Activated B cell treated with CpG ODN at 0.5 μM for 24 hours (primary cell): Measurements from ENCODE around the gene R3HDM2. TPM values are rescaled to one million over a fixed set of nuclear protein-coding genes. Genes with fewer than 3 reads are reported as not detected.

Source experiments
- ATAC-seq: fragments of 200-7000 bp; cut with Tn5 transposase; one replicate; pipeline ENCODE4 v1.10.0; 2021; ENCODE audit warnings: low read depth, mild to moderate bottlenecking, moderate library complexity
- CTCF ChIA-PET: fragments of 350-600 bp; sonication (Branson Sonifier 250); formaldehyde crosslinking; loops from one replicate; lab custom pipeline; 2021; ENCODE audit warnings: antibody characterized with exemption; lab: Charles Lee
- POLR2A ChIA-PET: fragments of 350-600 bp; sonication (Branson Sonifier 250); formaldehyde crosslinking; loops from one replicate; lab custom pipeline; 2021; ENCODE audit warnings: antibody characterized with exemption; lab: Charles Lee
- DNase-seq: peaks from one replicate; pipeline ENCODE4 v3.0.0; 2022
- H3K27ac Mint-ChIP-seq: one replicate; pipeline ENCODE4 v1.8.0; 2020; ENCODE audit warnings: mixed read lengths
- H3K27me3 Mint-ChIP-seq: one replicate; pipeline ENCODE4 v1.8.0; 2021; ENCODE audit warnings: mixed read lengths
- H3K36me3 Mint-ChIP-seq: one replicate; pipeline ENCODE4 v1.8.0; 2021; ENCODE audit warnings: low read depth, mixed read lengths
- H3K4me1 Mint-ChIP-seq: one replicate; pipeline ENCODE4 v1.8.0; 2021; ENCODE audit warnings: mixed read lengths
- H3K4me3 Mint-ChIP-seq: one replicate; pipeline ENCODE4 v1.8.0; 2020; ENCODE audit warnings: mild to moderate bottlenecking, mixed read lengths
- H3K9me3 Mint-ChIP-seq: one replicate; pipeline ENCODE4 v1.8.0; 2020; ENCODE audit warnings: mixed read lengths
- intact Hi-C: fragments of 100-400 bp; cut with micrococcal nuclease; formaldehyde crosslinking; loops from one replicate; pipeline ENCODE4 v1.15.1; 2024
- total RNA-seq: library from RNA; stranded (reverse); gene quantifications from 2 replicates; pipeline ENCODE4 v1.2.3, GENCODE V29; 2022
- TF ChIP-seq, protein P1 (sequence below): fragments of 200-600 bp; IDR thresholded peaks from one replicate; pipeline ENCODE4 v1.8.0; 2022; ENCODE audit warnings: antibody characterized with exemption, mild to moderate bottlenecking

Gene R3HDM2
- total RNA-seq, 1 donor from 2014 or later = 75.6 TPM

DNA sequence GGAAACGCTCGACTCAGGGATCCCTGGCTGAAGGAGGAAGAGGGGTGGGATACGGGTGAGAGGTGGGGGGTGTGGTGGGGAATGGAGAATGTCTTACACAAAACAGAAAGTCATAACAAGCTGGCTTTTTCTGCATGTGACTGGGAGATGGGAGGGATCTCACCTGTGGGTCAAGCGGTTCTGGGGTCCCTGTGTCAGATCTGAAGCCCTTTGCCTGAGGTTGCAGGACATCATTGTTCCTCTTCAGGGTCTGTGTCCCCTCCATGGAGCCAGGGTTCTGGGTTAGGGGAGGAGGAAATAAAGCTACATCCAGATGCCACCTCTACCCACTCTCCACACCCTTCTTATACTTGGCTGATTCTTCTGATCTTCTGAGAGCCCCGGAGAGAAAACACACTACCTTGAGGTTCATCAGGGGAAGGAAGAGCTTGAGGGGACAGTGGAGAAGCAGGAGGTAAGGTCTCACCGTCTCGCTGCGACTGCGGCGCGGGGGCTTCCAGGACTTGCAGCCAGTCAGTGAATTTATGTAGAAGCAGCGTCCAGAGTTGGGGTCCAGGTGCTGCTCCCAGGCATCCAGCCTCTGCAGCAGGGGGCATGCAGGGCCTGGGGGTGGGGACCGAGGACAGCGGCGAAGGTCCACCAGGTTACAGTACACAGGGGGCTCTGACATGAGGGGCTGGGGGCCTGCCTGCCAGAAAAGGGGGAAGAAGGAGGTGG, 46.3 kb upstream of the R3HDM2 start:
- CTCF ChIA-PET = interaction anchor here (0.6 to 7.3 kb wide), 5 partner anchors 9 to 837 kb away, joined by 3 to 74 read pairs (median 3); partner anchors contain the start of gene GLI1
- POLR2A ChIA-PET = interaction anchor here (0.5 to 8.3 kb wide), 21 partner anchors 10 to 1463 kb away, joined by 3 to 133 read pairs (median 4); partner anchors contain the start of genes DCTN2, DDIT3, GLI1 and INHBE
- Mint-ChIP-seq H3K4me1 (peaks cover 86% of the 10 kb centered on the region), H3K9me3 (no peaks in the 10 kb centered on the region), H3K36me3 (peaks cover 24% of the 10 kb centered on the region), H3K27me3 (no peaks in the 10 kb centered on the region), H3K27ac (peak overlapping the region; percentile 100), H3K4me3 (peak overlapping the region; percentile 93)
- TF ChIP-seq, protein P1, sequence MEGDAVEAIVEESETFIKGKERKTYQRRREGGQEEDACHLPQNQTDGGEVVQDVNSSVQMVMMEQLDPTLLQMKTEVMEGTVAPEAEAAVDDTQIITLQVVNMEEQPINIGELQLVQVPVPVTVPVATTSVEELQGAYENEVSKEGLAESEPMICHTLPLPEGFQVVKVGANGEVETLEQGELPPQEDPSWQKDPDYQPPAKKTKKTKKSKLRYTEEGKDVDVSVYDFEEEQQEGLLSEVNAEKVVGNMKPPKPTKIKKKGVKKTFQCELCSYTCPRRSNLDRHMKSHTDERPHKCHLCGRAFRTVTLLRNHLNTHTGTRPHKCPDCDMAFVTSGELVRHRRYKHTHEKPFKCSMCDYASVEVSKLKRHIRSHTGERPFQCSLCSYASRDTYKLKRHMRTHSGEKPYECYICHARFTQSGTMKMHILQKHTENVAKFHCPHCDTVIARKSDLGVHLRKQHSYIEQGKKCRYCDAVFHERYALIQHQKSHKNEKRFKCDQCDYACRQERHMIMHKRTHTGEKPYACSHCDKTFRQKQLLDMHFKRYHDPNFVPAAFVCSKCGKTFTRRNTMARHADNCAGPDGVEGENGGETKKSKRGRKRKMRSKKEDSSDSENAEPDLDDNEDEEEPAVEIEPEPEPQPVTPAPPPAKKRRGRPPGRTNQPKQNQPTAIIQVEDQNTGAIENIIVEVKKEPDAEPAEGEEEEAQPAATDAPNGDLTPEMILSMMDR = no peak
- intact Hi-C loops = loop anchor here (1.0 to 5.0 kb wide), 4 partner anchors 15 to 370 kb away; partner anchors contain the start of genes CDK4 and CTDSP2
- ATAC-seq (no peak), DNase-seq (no peak)

DNA sequence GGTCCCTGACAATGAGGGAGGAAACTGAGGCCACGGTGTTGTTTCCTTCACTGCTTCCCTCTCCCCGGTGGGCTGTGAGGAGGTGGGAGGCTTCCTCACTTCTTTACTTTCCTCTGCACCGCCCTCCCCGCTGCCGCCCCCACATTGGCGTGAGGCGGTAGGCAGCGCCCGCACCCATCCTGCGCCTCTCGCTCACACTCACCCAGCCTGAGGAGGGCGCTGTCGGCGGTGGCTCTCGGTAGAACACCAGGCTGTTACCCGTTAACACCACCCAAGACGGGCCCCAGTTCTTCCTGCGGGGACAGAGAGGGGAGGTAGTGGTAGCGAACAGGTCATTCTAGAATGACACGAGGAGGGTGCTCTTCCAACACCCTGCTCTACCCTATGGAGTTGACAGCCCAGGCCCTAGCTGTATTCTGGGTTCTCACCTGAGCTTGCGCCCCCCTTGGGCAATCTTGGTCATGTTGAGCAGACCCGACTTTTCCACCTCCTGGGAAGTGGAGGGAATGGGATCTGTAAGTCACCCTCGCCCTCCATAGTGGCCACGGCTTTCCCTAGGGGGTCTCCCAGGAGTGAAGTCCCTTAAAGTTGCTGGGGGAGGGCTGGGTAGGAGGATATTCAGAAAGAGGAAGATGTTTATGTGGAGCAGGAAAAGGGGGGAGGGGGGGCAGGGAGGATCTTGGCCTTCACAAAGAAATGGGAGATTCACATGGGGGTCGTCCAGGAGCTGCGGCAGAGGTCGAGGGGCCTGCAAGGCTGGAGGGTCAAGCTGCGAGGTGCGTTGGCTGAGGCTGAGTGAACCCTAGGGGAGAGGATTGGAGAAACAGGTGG, 45.5 kb upstream of the R3HDM2 start:
- Mint-ChIP-seq H3K9me3 (no peaks in the 10 kb centered on the region), H3K4me1 (peaks cover 80% of the 10 kb centered on the region), H3K36me3 (peaks cover 31% of the 10 kb centered on the region), H3K27ac (peak overlapping the region; percentile 100), H3K4me3 (peak overlapping the region; percentile 93), H3K27me3 (no peaks in the 10 kb centered on the region)
- POLR2A ChIA-PET = interaction anchor here (0.5 to 8.3 kb wide), 17 partner anchors 10 to 1301 kb away, joined by 3 to 133 read pairs (median 3); partner anchors contain the start of genes DCTN2, DDIT3, GLI1 and INHBE
- CTCF ChIA-PET = interaction anchor here (1.0 to 7.3 kb wide), 3 partner anchors 10 to 48 kb away, joined by 3 to 74 read pairs (median 7); partner anchors contain the start of gene GLI1
- intact Hi-C loops = loop anchor here (1.0 to 5.0 kb wide), 3 partner anchors 145 to 371 kb away; partner anchors contain the start of genes CDK4 and CTDSP2
- TF ChIP-seq, protein P1 = no peak
- peak; percentile 38 for ATAC-seq
- peak; percentile 54 for DNase-seq

DNA sequence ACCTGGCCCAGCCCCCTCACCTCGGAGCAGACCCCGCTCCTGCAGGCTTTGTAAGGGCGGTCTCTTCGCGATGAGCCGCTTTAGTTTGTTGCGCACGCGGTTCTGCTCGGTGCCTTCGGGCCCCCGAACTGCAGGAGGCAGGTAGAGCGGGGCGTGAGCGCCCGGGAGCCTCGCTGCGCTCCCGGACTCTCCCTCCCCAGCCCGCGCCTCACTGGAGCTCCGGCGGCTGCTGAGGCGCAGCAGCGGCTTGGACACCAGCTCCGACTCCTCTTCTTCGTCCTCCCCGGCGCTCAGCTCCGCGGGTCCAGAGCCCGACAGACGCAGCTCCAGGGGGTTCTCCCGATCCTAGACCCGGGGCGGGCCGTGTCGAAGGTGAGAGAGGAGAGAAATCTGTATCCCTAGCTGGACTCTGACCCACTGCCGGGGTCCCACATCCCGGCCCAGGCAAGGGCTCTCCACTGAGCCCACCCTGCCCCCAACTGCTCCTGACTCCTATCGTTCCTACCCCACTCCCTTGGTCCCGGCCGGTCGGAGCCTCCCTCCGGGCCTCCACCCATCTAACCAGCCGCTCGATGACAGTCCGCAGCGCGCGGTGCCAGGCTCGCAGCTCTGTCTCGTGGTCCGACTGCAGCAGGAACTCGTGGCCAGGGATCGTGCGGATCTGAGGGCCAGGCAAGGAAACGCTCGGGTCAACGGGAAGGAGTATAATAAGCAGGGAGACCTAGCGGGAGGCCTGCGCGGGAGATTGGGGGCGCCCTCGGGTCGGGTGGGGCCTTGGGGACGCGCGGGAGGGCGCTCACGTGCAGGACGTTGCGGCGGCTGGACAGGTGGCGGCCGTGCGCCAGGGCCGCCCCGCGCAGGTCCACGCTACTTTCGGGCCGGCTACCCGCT, 44.7 kb upstream of the R3HDM2 start:
- intact Hi-C loops = loop anchor here (1.0 to 5.0 kb wide), 3 partner anchors 146 to 372 kb away; partner anchors contain the start of genes CDK4 and CTDSP2
- TF ChIP-seq, protein P1 = no peak
- ChIA-PET CTCF (interaction anchor here (1.0 to 7.3 kb wide), 2 partner anchors 15 to 49 kb away, joined by 3 to 74 read pairs; partner anchors contain the start of gene GLI1), POLR2A (interaction anchor here (0.6 to 8.3 kb wide), 8 partner anchors 12 to 1300 kb away, joined by 3 to 133 read pairs (median 8); partner anchors contain the start of genes DCTN2, DDIT3, GLI1 and SHMT2)
- H3K4me3 Mint-ChIP-seq = peak overlapping the region; percentile 93
- peak overlapping the region; percentile 100 for H3K27ac Mint-ChIP-seq
- peaks cover 37% of the 10 kb centered on the region for H3K36me3 Mint-ChIP-seq
- ATAC-seq (no peak), DNase-seq (no peak)
- H3K27me3 Mint-ChIP-seq = no peaks in the 10 kb centered on the region
- H3K4me1 Mint-ChIP-seq = peaks cover 72% of the 10 kb centered on the region
- H3K9me3 Mint-ChIP-seq = no peaks in the 10 kb centered on the region

DNA sequence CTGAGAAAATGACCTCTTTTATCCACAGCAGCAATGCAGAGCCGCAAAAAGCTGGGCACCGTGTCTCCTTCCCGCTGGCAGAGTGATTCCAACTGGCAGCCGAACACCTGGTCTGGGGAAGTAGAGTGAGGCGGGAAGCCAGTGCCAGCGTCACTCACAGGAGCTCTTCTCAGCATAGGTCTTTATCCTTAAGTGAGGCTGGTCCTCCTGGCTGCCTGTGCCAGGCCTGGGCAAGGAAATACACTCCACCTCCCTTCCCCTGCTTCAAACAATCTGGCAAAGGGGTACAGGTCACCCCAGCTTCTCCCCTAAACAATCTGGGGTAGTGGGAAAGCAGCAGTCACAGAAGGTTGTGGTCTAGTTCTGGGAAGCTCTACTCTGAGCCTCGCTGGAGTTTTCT, 44.0 kb upstream of the R3HDM2 start:
- no peaks in the 10 kb centered on the region for H3K27me3 Mint-ChIP-seq
- H3K27ac Mint-ChIP-seq = peak overlapping the region; percentile 67
- peaks cover 39% of the 10 kb centered on the region for H3K36me3 Mint-ChIP-seq
- no peak for ATAC-seq
- peaks cover 65% of the 10 kb centered on the region for H3K4me1 Mint-ChIP-seq
- H3K4me3 Mint-ChIP-seq = peak overlapping the region; percentile 44
- CTCF ChIA-PET = interaction anchor here (7.3 kb wide), 1 partner anchor 14 kb away, joined by 74 read pairs; the partner anchor contains the start of gene GLI1
- POLR2A ChIA-PET = interaction anchor here (1.2 to 8.3 kb wide), 4 partner anchors 12 to 45 kb away, joined by 3 to 133 read pairs (median 8); partner anchors contain the start of genes DDIT3 and GLI1
- TF ChIP-seq, protein P1 = no peak
- no peaks in the 10 kb centered on the region for H3K9me3 Mint-ChIP-seq
- intact Hi-C loops = loop anchor here (5.0 kb wide), 2 partner anchors 277 to 372 kb away; partner anchors contain the start of genes CDK4 and CTDSP2
- no peak for DNase-seq
